ENCODE data around the gene UBE2G1.

DNA sequence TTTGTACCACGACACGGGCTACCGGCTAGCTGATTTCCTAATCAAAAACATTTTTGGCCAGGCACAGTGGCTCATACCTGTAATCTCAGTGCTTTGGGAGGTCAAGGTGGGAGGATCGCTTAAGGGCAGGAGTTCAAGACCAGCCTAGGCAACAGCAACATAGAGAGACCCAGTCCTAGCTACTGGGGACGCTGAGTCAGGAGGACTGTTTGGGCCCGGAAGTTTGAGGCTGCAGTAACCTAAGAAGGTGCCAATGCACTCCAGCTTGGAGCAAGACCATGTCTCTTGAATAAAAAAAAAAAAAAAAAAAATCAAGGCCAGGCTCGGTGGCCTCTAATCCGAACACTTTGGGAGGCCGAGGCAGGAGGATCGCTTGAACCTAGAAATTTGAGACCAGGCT is 49.8 kb downstream of the UBE2G1 start:
- TF ChIP-seq, protein P1, sequence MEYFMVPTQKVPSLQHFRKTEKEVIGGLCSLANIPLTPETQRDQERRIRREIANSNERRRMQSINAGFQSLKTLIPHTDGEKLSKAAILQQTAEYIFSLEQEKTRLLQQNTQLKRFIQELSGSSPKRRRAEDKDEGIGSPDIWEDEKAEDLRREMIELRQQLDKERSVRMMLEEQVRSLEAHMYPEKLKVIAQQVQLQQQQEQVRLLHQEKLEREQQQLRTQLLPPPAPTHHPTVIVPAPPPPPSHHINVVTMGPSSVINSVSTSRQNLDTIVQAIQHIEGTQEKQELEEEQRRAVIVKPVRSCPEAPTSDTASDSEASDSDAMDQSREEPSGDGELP (CRISPR knock-in tag; IDR thresholded peaks at IDR 0.05; ENCODE audit: borderline replicate concordance): no peak
- TF ChIP-seq NRF1 (conservative IDR thresholded peaks at IDR 0.05 in 1 of 2, IDR thresholded peaks at IDR 0.05 in 1 of 2) (no peak), NFYB (IDR thresholded peaks at IDR 0.05; ENCODE audit: extremely low read depth, insufficient read length) (no peak), ZNF586 (CRISPR knock-in tag; conservative IDR thresholded peaks at IDR 0.05) (no peak), ZNF121 (CRISPR knock-in tag; conservative IDR thresholded peaks at IDR 0.05) (no peak), NR2C1 (IDR thresholded peaks at IDR 0.05) (no peak), NR2C1 (tag; IDR thresholded peaks at IDR 0.05) (no peak), EZH2 (IDR thresholded peaks at IDR 0.05; ENCODE audit: borderline replicate concordance, low read depth, low read length) (no peak), POLR2H (tag; IDR thresholded peaks at IDR 0.05; ENCODE audit: low read depth) (no peak)
- TF ChIP-seq, protein P2, sequence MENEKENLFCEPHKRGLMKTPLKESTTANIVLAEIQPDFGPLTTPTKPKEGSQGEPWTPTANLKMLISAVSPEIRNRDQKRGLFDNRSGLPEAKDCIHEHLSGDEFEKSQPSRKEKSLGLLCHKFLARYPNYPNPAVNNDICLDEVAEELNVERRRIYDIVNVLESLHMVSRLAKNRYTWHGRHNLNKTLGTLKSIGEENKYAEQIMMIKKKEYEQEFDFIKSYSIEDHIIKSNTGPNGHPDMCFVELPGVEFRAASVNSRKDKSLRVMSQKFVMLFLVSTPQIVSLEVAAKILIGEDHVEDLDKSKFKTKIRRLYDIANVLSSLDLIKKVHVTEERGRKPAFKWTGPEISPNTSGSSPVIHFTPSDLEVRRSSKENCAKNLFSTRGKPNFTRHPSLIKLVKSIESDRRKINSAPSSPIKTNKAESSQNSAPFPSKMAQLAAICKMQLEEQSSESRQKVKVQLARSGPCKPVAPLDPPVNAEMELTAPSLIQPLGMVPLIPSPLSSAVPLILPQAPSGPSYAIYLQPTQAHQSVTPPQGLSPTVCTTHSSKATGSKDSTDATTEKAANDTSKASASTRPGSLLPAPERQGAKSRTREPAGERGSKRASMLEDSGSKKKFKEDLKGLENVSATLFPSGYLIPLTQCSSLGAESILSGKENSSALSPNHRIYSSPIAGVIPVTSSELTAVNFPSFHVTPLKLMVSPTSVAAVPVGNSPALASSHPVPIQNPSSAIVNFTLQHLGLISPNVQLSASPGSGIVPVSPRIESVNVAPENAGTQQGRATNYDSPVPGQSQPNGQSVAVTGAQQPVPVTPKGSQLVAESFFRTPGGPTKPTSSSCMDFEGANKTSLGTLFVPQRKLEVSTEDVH (IDR thresholded peaks at IDR 0.05; ENCODE audit: low read depth, partially characterized antibody): no peak
- TF ChIP-seq, protein P3, sequence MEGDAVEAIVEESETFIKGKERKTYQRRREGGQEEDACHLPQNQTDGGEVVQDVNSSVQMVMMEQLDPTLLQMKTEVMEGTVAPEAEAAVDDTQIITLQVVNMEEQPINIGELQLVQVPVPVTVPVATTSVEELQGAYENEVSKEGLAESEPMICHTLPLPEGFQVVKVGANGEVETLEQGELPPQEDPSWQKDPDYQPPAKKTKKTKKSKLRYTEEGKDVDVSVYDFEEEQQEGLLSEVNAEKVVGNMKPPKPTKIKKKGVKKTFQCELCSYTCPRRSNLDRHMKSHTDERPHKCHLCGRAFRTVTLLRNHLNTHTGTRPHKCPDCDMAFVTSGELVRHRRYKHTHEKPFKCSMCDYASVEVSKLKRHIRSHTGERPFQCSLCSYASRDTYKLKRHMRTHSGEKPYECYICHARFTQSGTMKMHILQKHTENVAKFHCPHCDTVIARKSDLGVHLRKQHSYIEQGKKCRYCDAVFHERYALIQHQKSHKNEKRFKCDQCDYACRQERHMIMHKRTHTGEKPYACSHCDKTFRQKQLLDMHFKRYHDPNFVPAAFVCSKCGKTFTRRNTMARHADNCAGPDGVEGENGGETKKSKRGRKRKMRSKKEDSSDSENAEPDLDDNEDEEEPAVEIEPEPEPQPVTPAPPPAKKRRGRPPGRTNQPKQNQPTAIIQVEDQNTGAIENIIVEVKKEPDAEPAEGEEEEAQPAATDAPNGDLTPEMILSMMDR (IDR thresholded peaks at IDR 0.05 in 2 of 3, conservative IDR thresholded peaks at IDR 0.05 in 1 of 3; ENCODE audit: insufficient read depth in 2 of 3, low read depth in 1 of 3, low read length in 3 of 3): no peak

Measured in K562 (cell line).